IPS DF 4.7 (cell line): Measurements from ENCODE around the gene ADAMTS20.
A peak's percentile ranks its signal among the peaks of the same experiment; 100 is the strongest.
"Not testable (repeated sequence)": the region's sequence is repeated elsewhere in the genome, so short reads cannot be mapped to it uniquely, and the experiment has no call there.

ENCODE experiments used
- DNase-seq: peaks from one replicate; pipeline ENCODE4 v3.0.0-alpha.2; 2013; ENCODE audit warnings: low spot score; ENCODE audit errors: extremely low read depth

Gene ADAMTS20

GRCh38 chr12:43361031-43361710, 190.8 kb downstream of the ADAMTS20 start:
- no peak for DNase-seq

DNA sequence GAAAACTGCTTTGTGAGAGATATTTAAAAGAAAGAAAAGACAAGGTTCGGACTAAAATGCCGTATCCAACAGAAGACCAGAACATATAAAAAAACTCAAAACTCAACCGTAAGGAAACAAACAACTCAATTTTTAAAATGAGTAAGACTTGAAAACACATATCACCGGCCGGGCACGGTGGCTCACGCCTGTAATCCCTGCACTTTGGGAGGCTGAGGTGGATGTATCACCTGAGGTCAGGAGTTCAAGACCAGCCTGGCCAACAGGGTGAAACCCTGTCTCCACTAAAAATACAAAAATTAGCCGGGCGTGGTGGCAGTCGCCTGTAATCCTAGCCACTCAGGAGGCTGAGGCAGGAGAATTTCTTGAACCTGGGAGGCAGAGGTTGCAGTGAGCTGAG, 192.0 kb downstream of the ADAMTS20 start:
- not testable (repeated sequence) for DNase-seq

GRCh38 chr12:43357141-43357540, 194.9 kb downstream of the ADAMTS20 start:
- no peak for DNase-seq

GRCh38 chr12:43352001-43352400, 200.0 kb downstream of the ADAMTS20 start:
- no peak for DNase-seq

DNA sequence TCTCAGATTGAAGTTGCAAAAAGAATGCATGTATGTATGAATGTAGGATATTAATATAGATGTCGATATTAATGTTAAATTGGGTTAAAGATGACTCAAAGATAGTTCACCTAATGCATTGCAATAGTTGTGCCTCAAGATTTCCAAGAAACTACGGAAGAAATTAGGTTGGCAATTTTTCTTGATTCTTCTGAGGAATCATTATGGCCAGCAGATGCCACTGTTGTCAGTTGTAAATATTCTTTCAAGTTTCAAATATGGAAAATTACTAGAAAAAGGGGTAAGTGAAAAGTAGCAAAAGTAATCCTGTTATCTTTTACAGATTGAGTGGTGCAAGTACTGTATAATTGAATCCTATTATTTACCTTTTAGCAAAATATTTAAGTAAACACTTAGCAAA, 202.1 kb downstream of the ADAMTS20 start:
- DNase-seq, result no peak

GRCh38 chr12:43348221-43348620, 203.8 kb downstream of the ADAMTS20 start:
- DNase-seq, result no peak

- DNase-seq, result no peak
Observed at GRCh38 chr12:43347026-43347425, 205.0 kb downstream of the ADAMTS20 start.

- no peak for DNase-seq
Observed at GRCh38 chr12:43345023-43345422, 207.0 kb downstream of the ADAMTS20 start.

GRCh38 chr12:43341785-43342313, 210.2 kb downstream of the ADAMTS20 start:
- DNase-seq, result not testable (repeated sequence)

DNA sequence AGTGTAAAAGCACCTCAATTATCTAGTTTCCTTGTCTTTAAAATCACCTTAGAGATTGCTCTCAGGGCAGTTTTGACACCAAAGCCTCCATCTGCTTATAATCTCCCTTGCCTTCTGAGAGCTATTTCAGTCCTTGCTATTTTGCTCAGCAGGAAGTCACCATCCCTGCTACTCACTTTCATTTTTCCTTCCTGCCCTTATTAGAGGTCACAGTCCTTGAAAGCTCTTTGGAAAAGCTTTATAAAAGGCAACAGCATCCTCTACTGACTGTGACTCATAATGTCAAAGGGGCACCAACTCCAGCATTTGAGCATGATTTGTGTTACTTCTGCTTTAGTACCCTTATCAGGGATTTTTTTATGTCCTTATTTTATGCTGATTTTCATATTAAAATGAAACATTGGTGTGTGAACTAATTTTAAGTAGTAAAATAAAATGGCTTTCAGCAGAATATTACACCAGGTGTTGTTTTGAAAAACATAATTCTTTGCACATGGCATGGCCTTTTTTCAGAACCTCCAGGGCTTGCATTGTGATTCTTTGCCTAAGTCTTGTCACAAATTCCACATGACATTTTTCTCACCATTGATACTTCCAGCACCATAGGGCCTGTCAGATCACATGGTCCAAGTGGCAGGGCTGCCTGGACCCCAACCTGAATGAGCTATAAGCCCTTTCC, 213.0 kb downstream of the ADAMTS20 start:
- DNase-seq, result peak; percentile 66

DNA sequence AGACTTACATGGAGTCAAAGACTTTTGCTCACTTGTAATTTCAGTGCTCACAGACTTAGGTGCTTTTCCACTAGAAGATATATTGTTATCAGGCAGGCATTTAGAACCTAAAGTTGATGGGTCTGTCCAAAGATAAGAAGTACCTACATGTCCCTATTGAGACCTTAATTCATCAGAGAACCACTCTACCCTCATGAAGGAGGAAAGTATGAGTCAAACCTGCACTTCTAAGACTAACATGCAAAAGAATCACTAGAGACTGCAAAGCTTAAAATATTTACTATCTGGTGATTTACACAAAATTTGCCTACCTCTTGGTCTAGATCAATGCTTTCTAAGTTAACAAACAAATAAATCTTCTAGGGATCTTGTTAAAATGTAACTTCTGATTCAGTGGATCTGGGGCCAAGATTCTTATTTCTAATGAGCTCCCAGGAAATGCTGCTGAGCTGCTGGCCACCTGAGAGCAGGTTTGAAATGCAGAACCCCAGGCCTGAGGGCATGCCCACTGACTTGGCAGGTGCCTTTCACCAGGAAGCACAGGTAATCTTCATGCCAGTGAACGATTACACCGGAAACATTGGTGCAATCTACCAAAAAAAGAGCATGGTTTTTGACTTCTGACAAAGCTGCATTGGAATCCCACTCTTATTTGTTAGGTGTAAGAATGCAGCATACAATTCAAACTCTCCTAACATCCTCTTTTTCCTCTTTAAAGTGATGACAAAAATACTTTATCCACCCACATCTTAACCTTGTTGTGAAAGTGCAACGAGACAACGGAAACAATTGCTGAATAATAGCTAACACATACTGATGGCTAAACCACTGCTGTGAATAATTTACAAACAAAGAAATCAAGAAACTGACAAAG, 214.2 kb downstream of the ADAMTS20 start:
- no peak for DNase-seq

DNA sequence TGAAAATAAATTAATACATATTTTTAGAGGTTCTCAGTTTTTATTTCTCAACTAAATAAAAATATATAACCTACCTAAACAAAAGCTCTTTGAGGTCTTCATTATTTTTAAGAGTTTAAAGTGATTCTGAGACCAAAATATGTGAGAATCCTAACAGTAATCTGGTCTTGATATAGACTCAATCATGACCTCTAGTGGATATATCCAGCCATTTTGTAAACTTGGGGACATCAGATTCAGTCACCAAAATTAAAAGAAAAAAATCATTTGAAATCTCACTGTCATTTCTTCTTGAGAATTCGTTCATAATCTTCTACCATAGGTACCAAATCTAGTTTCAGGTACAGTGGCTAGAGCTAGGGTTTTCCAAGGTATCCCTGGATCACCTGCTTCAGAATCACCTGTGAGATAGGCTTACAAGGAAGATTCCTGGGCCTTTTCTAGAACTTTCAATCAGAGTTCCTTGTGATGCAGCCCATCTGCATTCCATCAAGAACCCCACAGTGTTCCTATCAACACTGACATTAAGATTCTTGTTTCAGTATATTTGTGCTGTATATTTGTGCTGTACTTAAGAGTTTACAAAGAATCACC, 214.9 kb downstream of the ADAMTS20 start:
- DNase-seq, result no peak

DNA sequence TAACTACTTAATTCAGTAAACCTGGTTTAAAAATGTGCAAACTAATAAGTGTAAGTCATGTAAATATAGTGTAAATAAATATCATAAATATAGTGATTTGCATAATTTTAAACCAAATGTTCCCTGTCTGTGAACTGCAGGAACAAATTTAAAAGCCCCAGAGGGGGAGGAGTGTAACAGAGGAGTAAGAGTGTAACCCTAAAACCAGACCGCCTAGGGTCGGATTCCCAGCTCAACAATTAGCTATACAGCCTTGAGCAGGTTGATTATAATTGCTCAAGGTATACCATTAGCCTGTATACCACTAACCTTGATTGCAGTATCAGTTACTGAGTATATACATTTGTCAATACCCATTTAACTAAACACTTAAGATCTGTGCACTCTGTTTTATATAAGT, 218.4 kb downstream of the ADAMTS20 start:
- DNase-seq, result no peak

DNA sequence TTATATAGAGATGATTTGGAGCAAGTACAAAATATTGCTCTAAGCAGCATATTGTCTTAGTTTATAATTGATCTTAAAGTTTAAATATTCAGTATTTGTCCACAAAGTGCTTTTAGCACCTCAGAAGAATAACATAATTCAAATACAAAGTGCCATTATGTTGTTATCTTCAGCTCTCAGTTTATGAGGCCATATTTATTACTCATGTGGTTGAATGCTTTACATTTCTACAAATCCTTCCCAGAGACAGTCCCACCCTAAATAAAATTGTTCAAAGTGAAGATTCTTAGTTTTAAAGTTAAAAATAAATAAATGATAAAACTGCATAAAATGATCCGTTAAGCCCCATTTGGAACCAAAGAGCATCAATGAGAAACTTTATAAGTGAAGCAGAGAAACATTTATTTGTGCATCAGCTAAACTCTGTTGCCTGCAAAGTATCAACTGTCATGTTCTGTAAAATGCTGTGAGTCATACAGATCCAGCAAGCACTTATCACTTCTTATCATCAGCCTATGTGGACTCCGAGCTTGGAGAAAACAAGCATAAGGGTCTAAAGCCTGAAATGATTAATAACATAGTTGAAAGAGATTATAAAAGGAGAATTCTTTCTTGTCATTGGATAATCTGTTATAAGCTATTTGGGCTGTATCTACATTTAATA, 218.9 kb downstream of the ADAMTS20 start:
- no peak for DNase-seq

GRCh38 chr12:43331935-43332334, 220.1 kb downstream of the ADAMTS20 start:
- no peak for DNase-seq

DNA sequence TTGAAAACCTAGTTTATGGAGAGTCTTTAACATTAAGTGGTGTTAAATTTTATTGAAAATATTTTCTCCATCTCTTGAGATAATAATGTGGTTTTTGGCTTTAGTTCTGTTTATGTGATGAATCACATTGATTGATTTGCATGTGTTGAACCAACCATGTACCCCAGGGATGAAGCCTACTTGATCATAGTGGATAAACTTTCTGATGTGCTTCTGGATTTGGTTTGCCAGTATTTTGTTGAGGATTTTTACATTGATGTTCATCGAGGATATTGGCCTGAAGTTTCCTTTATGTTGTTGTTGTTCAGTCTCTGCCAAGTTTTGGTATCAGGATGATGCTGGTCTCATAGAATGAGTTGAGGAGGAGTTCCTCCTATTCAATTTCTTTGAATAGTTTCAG, 222.6 kb downstream of the ADAMTS20 start:
- no peak for DNase-seq

- no peak for DNase-seq
Observed at GRCh38 chr12:43325786-43326185, 226.2 kb downstream of the ADAMTS20 start.

GRCh38 chr12:43320281-43320680, 231.7 kb downstream of the ADAMTS20 start:
- DNase-seq, result no peak

- DNase-seq, result no peak
Observed at GRCh38 chr12:43318021-43318420, 234.0 kb downstream of the ADAMTS20 start.

- DNase-seq, result no peak
Observed at GRCh38 chr12:43317156-43317555, 234.8 kb downstream of the ADAMTS20 start.

DNA sequence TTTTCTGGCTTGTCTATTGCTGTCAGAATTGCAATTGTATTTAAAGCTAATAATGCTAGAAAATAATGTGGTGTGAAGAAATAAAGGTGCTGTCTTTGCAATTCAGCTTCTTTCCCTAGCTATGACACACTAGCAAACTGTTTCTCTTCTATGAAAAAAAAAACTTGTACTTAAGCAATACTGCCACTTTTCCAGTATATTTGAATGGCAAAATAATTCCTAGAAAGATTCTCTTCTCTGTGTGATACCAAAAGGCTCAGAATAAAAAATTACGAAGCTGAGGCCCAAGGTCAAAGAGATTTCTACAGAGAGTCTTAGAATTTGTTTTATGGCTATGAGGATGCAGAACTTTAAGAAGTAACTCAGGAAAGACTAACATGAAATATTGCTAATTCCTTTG, 235.5 kb downstream of the ADAMTS20 start:
- DNase-seq, result no peak
